Embryonic facial prominence (tissue), 1 donor: ENCODE measurements around the gene PADI1.

Experiments
- DNase-seq: peaks from one replicate; pipeline ENCODE4 v3.0.0-alpha.2; 2016; ENCODE audit errors: extremely low spot score

The PADI1 gene

GRCh38 chr1:17198476-17199258 lies 6.3 kb upstream of the PADI1 start:
- DNase-seq, result no peak

GRCh38 chr1:17199267-17200044 lies 5.5 kb upstream of the PADI1 start:
- DNase-seq, result no peak

GRCh38 chr1:17200246-17200645 lies 4.7 kb upstream of the PADI1 start:
- no peak for DNase-seq

- no peak for DNase-seq
Measured at GRCh38 chr1:17200756-17201155, 4.2 kb upstream of the PADI1 start.

GRCh38 chr1:17201201-17202021 lies 3.5 kb upstream of the PADI1 start:
- DNase-seq, result no peak

- DNase-seq, result no peak
Measured at GRCh38 chr1:17205652-17206051, 724 bp downstream of the PADI1 start.

- DNase-seq, result no peak
Measured at GRCh38 chr1:17206196-17206595, 1.3 kb downstream of the PADI1 start.

GRCh38 chr1:17207046-17207445 lies 2.1 kb downstream of the PADI1 start:
- no peak for DNase-seq

- DNase-seq, result no peak
Measured at GRCh38 chr1:17207540-17207939, 2.6 kb downstream of the PADI1 start.

GRCh38 chr1:17207966-17208418 lies 3.1 kb downstream of the PADI1 start:
- no peak for DNase-seq

GRCh38 chr1:17208546-17208945 lies 3.6 kb downstream of the PADI1 start:
- no peak for DNase-seq

GRCh38 chr1:17209430-17209829 lies 4.5 kb downstream of the PADI1 start:
- DNase-seq, result no peak

GRCh38 chr1:17210176-17210575 lies 5.2 kb downstream of the PADI1 start:
- no peak for DNase-seq

- no peak for DNase-seq
Measured at GRCh38 chr1:17211377-17211776, 6.4 kb downstream of the PADI1 start.

- DNase-seq, result no peak
Measured at GRCh38 chr1:17212009-17212408, 7.1 kb downstream of the PADI1 start.

GRCh38 chr1:17212487-17213121 lies 7.7 kb downstream of the PADI1 start:
- DNase-seq, result peak; percentile 79

GRCh38 chr1:17213148-17213781 lies 8.3 kb downstream of the PADI1 start:
- DNase-seq, result no peak

GRCh38 chr1:17213782-17214148 lies 8.8 kb downstream of the PADI1 start:
- DNase-seq, result no peak

- DNase-seq, result no peak
Measured at GRCh38 chr1:17214876-17215544, 10.1 kb downstream of the PADI1 start.

GRCh38 chr1:17215545-17215890 lies 10.6 kb downstream of the PADI1 start:
- no peak for DNase-seq

- DNase-seq, result no peak
Measured at GRCh38 chr1:17216078-17216477, 11.2 kb downstream of the PADI1 start.
